Effector memory CD8-positive, alpha-beta T cell (primary cell): Measurements from ENCODE around the gene PROM1.

Source experiments
- ATAC-seq: fragments of 150-1000 bp; cut with Tn5 transposase; replicated peaks from 2 replicates; pipeline ENCODE4 v1.10.0; 2021; ENCODE audit warnings: mild to moderate bottlenecking, moderate library complexity
- DNase-seq, 3 experiments: peaks; one replicate each; pipeline ENCODE4 v3.0.0; 2021
- H3K27ac Mint-ChIP-seq, 2 donors: one replicate each; pipeline ENCODE4 v1.8.0; 2022; ENCODE audit warnings: mild to moderate bottlenecking in 2 of 2, mixed read lengths in 2 of 2, moderate library complexity in 2 of 2
- H3K27me3 Mint-ChIP-seq, 2 donors: one replicate each; pipeline ENCODE4 v1.8.0; 2022; ENCODE audit warnings: mixed read lengths in 2 of 2
- H3K36me3 Mint-ChIP-seq: one replicate; pipeline ENCODE4 v1.8.0; 2022; ENCODE audit warnings: mild to moderate bottlenecking, moderate library complexity, mixed read lengths; ENCODE audit not compliant: insufficient read depth
- H3K4me1 Mint-ChIP-seq, 2 donors: one replicate each; pipeline ENCODE4 v1.8.0; 2022; ENCODE audit warnings: low read depth in 2 of 2, mixed read lengths in 2 of 2
- H3K4me3 Mint-ChIP-seq, 2 donors: one replicate each; pipeline ENCODE4 v1.8.0; 2022; ENCODE audit warnings: mild to moderate bottlenecking in 2 of 2, mixed read lengths in 2 of 2, moderate library complexity in 2 of 2
- H3K9me3 Mint-ChIP-seq, 2 donors: one replicate each; pipeline ENCODE4 v1.8.0; 2022; ENCODE audit warnings: mixed read lengths in 2 of 2

PROM1 gene

GRCh38 chr4:16090096-16090705, 6.4 kb upstream of the PROM1 start:
- Mint-ChIP-seq H3K4me1 (no peaks in the 10 kb centered on the region), H3K36me3 (no peaks in the 10 kb centered on the region), H3K27me3 (peaks cover 80 to 85% of the 10 kb centered on the region in 2 donors), H3K27ac (no peak overlapping the region), H3K4me3 (no peak overlapping the region), H3K9me3 (no peaks in the 10 kb centered on the region)
- ATAC-seq = no peak
- no peak for DNase-seq

GRCh38 chr4:16089156-16089555, 5.3 kb upstream of the PROM1 start:
- H3K9me3 Mint-ChIP-seq = no peaks in the 10 kb centered on the region
- no peak overlapping the region for H3K27ac Mint-ChIP-seq
- H3K27me3 Mint-ChIP-seq = peaks cover 80 to 85% of the 10 kb centered on the region in 2 donors
- DNase-seq = no peak
- H3K36me3 Mint-ChIP-seq = no peaks in the 10 kb centered on the region
- H3K4me3 Mint-ChIP-seq = no peak overlapping the region
- peaks cover under 1% of the 10 kb centered on the region in 2 donors for H3K4me1 Mint-ChIP-seq
- no peak for ATAC-seq

GRCh38 chr4:16088601-16089000, 4.8 kb upstream of the PROM1 start:
- DNase-seq = no peak
- H3K36me3 Mint-ChIP-seq = no peaks in the 10 kb centered on the region
- H3K27ac Mint-ChIP-seq = no peak overlapping the region
- H3K27me3 Mint-ChIP-seq = peaks cover 81 to 84% of the 10 kb centered on the region in 2 donors
- no peak for ATAC-seq
- H3K4me3 Mint-ChIP-seq = no peak overlapping the region
- H3K4me1 Mint-ChIP-seq = peaks cover 4% of the 10 kb centered on the region in 2 donors
- H3K9me3 Mint-ChIP-seq = no peaks in the 10 kb centered on the region

GRCh38 chr4:16085822-16086221, 2.0 kb upstream of the PROM1 start:
- peaks cover 4 to 11% of the 10 kb centered on the region in 2 donors for H3K4me1 Mint-ChIP-seq
- no peak for ATAC-seq
- DNase-seq = no peak
- H3K27me3 Mint-ChIP-seq = peaks cover 82 to 88% of the 10 kb centered on the region in 2 donors
- no peaks in the 10 kb centered on the region for H3K9me3 Mint-ChIP-seq
- H3K27ac Mint-ChIP-seq = no peak overlapping the region
- H3K36me3 Mint-ChIP-seq = no peaks in the 10 kb centered on the region
- H3K4me3 Mint-ChIP-seq = no peak overlapping the region

GRCh38 chr4:16082426-16083240, 1.2 kb downstream of the PROM1 start:
- Mint-ChIP-seq H3K27ac (no peak overlapping the region), H3K27me3 (peaks cover 75 to 91% of the 10 kb centered on the region in 2 donors), H3K36me3 (no peaks in the 10 kb centered on the region), H3K4me1 (peaks cover 4 to 11% of the 10 kb centered on the region in 2 donors), H3K4me3 (peak overlapping the region; percentile 57 to 65), H3K9me3 (no peaks in the 10 kb centered on the region)
- ATAC-seq = no peak
- DNase-seq = no peak

- no peaks in the 10 kb centered on the region for H3K9me3 Mint-ChIP-seq
- H3K27ac Mint-ChIP-seq = no peak overlapping the region
- DNase-seq (no peak), ATAC-seq (no peak)
- peaks cover 4 to 11% of the 10 kb centered on the region in 2 donors for H3K4me1 Mint-ChIP-seq
- peak overlapping the region; percentile 57 to 65 for H3K4me3 Mint-ChIP-seq
- H3K36me3 Mint-ChIP-seq = no peaks in the 10 kb centered on the region
- H3K27me3 Mint-ChIP-seq = peaks cover 75 to 91% of the 10 kb centered on the region in 2 donors
These were observed 1.8 kb downstream of the PROM1 start for GRCh38 chr4:16082041-16082425.

GRCh38 chr4:16079046-16079445, 4.8 kb downstream of the PROM1 start:
- Mint-ChIP-seq H3K36me3 (no peaks in the 10 kb centered on the region), H3K27ac (no peak overlapping the region), H3K4me1 (peaks cover 2 to 10% of the 10 kb centered on the region in 2 donors), H3K27me3 (peaks cover 74 to 76% of the 10 kb centered on the region in 2 donors), H3K9me3 (no peaks in the 10 kb centered on the region), H3K4me3 (no peak overlapping the region)
- DNase-seq (no peak), ATAC-seq (no peak)

GRCh38 chr4:16078195-16078760, 5.5 kb downstream of the PROM1 start:
- peaks cover 77% of the 10 kb centered on the region in 2 donors for H3K27me3 Mint-ChIP-seq
- peaks cover 0 to 7% of the 10 kb centered on the region in 2 donors for H3K4me1 Mint-ChIP-seq
- no peak for DNase-seq
- no peaks in the 10 kb centered on the region for H3K9me3 Mint-ChIP-seq
- no peak overlapping the region for H3K27ac Mint-ChIP-seq
- H3K4me3 Mint-ChIP-seq = no peak overlapping the region
- no peak for ATAC-seq
- no peaks in the 10 kb centered on the region for H3K36me3 Mint-ChIP-seq

GRCh38 chr4:16077786-16078185, 6.0 kb downstream of the PROM1 start:
- DNase-seq (no peak), ATAC-seq (no peak)
- no peaks in the 10 kb centered on the region for H3K36me3 Mint-ChIP-seq
- H3K27me3 Mint-ChIP-seq = peaks cover 78 to 79% of the 10 kb centered on the region in 2 donors
- H3K4me1 Mint-ChIP-seq = peaks cover 0 to 7% of the 10 kb centered on the region in 2 donors
- no peak overlapping the region for H3K27ac Mint-ChIP-seq
- H3K4me3 Mint-ChIP-seq = no peak overlapping the region
- no peaks in the 10 kb centered on the region for H3K9me3 Mint-ChIP-seq

- no peak overlapping the region for H3K4me3 Mint-ChIP-seq
- H3K4me1 Mint-ChIP-seq = no peaks in the 10 kb centered on the region
- H3K27ac Mint-ChIP-seq = no peak overlapping the region
- H3K36me3 Mint-ChIP-seq = no peaks in the 10 kb centered on the region
- no peaks in the 10 kb centered on the region for H3K9me3 Mint-ChIP-seq
- peaks cover 71 to 77% of the 10 kb centered on the region in 2 donors for H3K27me3 Mint-ChIP-seq
- DNase-seq = no peak
- no peak for ATAC-seq
These were observed 7.7 kb downstream of the PROM1 start for GRCh38 chr4:16075975-16076757.

- Mint-ChIP-seq H3K9me3 (no peaks in the 10 kb centered on the region), H3K27ac (no peak overlapping the region), H3K4me3 (no peak overlapping the region), H3K4me1 (no peaks in the 10 kb centered on the region), H3K36me3 (no peaks in the 10 kb centered on the region), H3K27me3 (peaks cover 77 to 79% of the 10 kb centered on the region in 2 donors)
- ATAC-seq = no peak
- DNase-seq = no peak
These were observed 8.8 kb downstream of the PROM1 start for GRCh38 chr4:16075061-16075460.

GRCh38 chr4:16072168-16072567, 11.7 kb downstream of the PROM1 start:
- DNase-seq (no peak), ATAC-seq (no peak)
- peaks cover 61 to 71% of the 10 kb centered on the region in 2 donors for H3K27me3 Mint-ChIP-seq
- H3K9me3 Mint-ChIP-seq = no peaks in the 10 kb centered on the region
- no peaks in the 10 kb centered on the region for H3K4me1 Mint-ChIP-seq
- H3K36me3 Mint-ChIP-seq = no peaks in the 10 kb centered on the region
- H3K27ac Mint-ChIP-seq = no peak overlapping the region
- H3K4me3 Mint-ChIP-seq = no peak overlapping the region

- DNase-seq = no peak
- H3K36me3 Mint-ChIP-seq = no peaks in the 10 kb centered on the region
- no peak for ATAC-seq
- H3K4me1 Mint-ChIP-seq = no peaks in the 10 kb centered on the region
- H3K9me3 Mint-ChIP-seq = no peaks in the 10 kb centered on the region
- H3K27ac Mint-ChIP-seq = no peak overlapping the region
- H3K4me3 Mint-ChIP-seq = no peak overlapping the region
- H3K27me3 Mint-ChIP-seq = peaks cover 49 to 56% of the 10 kb centered on the region in 2 donors
These were observed 13.6 kb downstream of the PROM1 start for GRCh38 chr4:16070203-16070602.
